Mesenchymal stem cell (in vitro differentiated cells and primary cell): Measurements from ENCODE around the gene CENPF.

Experiments used
- DNase-seq: peaks from one replicate; pipeline ENCODE4 v3.0.0-alpha.2; 2013
- H2AFZ ChIP-seq: one replicate; pipeline ENCODE4 v1.6.1; 2013; ENCODE audit warnings: low read depth, mild to moderate bottlenecking, control low read depth, inconsistent platforms, low read length, moderate library complexity
- H2AK5ac ChIP-seq: 2 replicates; pipeline ENCODE4 v1.6.1; 2013; ENCODE audit warnings: low read length, moderate library complexity, mild to moderate bottlenecking, inconsistent platforms; ENCODE audit not compliant: severe bottlenecking
- H2BK120ac ChIP-seq: one replicate; pipeline ENCODE4 v1.6.1; 2013; ENCODE audit warnings: low read depth, mild to moderate bottlenecking, inconsistent platforms, low read length, moderate library complexity
- H2BK12ac ChIP-seq, 2 experiments: one replicate each; pipeline ENCODE4 v1.6.1; 2013; ENCODE audit warnings: inconsistent platforms in 2 of 2, low read length in 2 of 2, mild to moderate bottlenecking in 2 of 2, moderate library complexity in 2 of 2, control low read depth in 1 of 2
- H2BK15ac ChIP-seq: one replicate; pipeline ENCODE4 v1.6.1; 2013; ENCODE audit warnings: mild to moderate bottlenecking, low read depth, inconsistent platforms; ENCODE audit not compliant: poor library complexity, severe bottlenecking
- H2BK5ac ChIP-seq: 2 replicates; pipeline ENCODE4 v1.6.1; 2013; ENCODE audit warnings: low read depth, mild to moderate bottlenecking, low read length, control low read depth, inconsistent platforms; ENCODE audit not compliant: poor library complexity, severe bottlenecking
- H3K14ac ChIP-seq, 2 experiments: one replicate each; pipeline ENCODE4 v1.6.1; 2013; ENCODE audit warnings: inconsistent platforms in 2 of 2, low read length in 2 of 2, control low read depth in 1 of 2, mild to moderate bottlenecking in 1 of 2, moderate library complexity in 1 of 2
- H3K18ac ChIP-seq, 2 experiments: one replicate each; pipeline ENCODE4 v1.6.1; 2013; ENCODE audit warnings: inconsistent platforms in 2 of 2, low read length in 2 of 2, control low read depth in 1 of 2, low read depth in 1 of 2, mild to moderate bottlenecking in 1 of 2
- H3K23ac ChIP-seq, 2 experiments: one replicate each; pipeline ENCODE4 v1.6.1; 2013; ENCODE audit warnings: inconsistent platforms in 2 of 2, low read length in 2 of 2, mild to moderate bottlenecking in 2 of 2, moderate library complexity in 2 of 2, control low read depth in 1 of 2
- H3K27ac ChIP-seq: 2 replicates; pipeline ENCODE4 v1.5.1; 2013; ENCODE audit warnings: mild to moderate bottlenecking, moderate library complexity, low read length, control low read depth, inconsistent platforms; ENCODE audit not compliant: poor library complexity, severe bottlenecking
- H3K27me3 ChIP-seq, 2 experiments: 2 replicates each; pipeline versions ENCODE4 v1.6.1 to v1.7.0; 2013; ENCODE audit warnings: low read length in 2 of 2, mild to moderate bottlenecking in 2 of 2, moderate library complexity in 2 of 2, control low read depth in 1 of 2, inconsistent platforms in 1 of 2; ENCODE audit not compliant: control insufficient read depth in 1 of 2, insufficient read depth in 1 of 2
- H3K36me3 ChIP-seq, 2 experiments: 2 replicates each; pipeline versions ENCODE4 v1.6.1 to v1.7.0; 2013; ENCODE audit warnings: low read length in 2 of 2, control low read depth in 1 of 2, inconsistent platforms in 1 of 2, low read depth in 1 of 2, mild to moderate bottlenecking in 1 of 2; ENCODE audit not compliant: insufficient read depth in 2 of 2, control insufficient read depth in 1 of 2
- H3K4ac ChIP-seq, 2 experiments: one replicate each; pipeline ENCODE4 v1.6.1; 2013; ENCODE audit warnings: inconsistent platforms in 2 of 2, low read length in 2 of 2, mild to moderate bottlenecking in 2 of 2, moderate library complexity in 2 of 2, control low read depth in 1 of 2, low read depth in 1 of 2
- H3K4me1 ChIP-seq: 2 replicates; pipeline ENCODE4 v1.6.1; 2013; ENCODE audit warnings: low read depth, low read length, control low read depth; ENCODE audit not compliant: control insufficient read depth, insufficient read depth
- H3K4me2 ChIP-seq: 2 replicates; pipeline ENCODE4 v1.6.1; 2013; ENCODE audit warnings: low read length, mild to moderate bottlenecking, inconsistent platforms; ENCODE audit not compliant: poor library complexity, severe bottlenecking
- H3K4me3 ChIP-seq, 2 experiments: 2 replicates each; pipeline versions ENCODE4 v1.5.1 to v1.7.0; 2013; ENCODE audit warnings: low read length in 2 of 2, mild to moderate bottlenecking in 2 of 2, control low read depth in 1 of 2, low read depth in 1 of 2; ENCODE audit not compliant: insufficient read depth in 1 of 2
- H3K79me1 ChIP-seq: replicated peaks from 2 replicates; pipeline ENCODE4 v1.6.1; 2013; ENCODE audit warnings: mild to moderate bottlenecking, control low read depth, low read length, inconsistent platforms; ENCODE audit not compliant: poor library complexity, severe bottlenecking
- H3K9ac ChIP-seq: 2 replicates; pipeline ENCODE4 v1.7.0; 2013; ENCODE audit warnings: mild to moderate bottlenecking, low read length, moderate library complexity
- H3K9me3 ChIP-seq: 2 replicates; pipeline ENCODE4 v1.7.0; 2013; ENCODE audit warnings: mild to moderate bottlenecking, low read length; ENCODE audit not compliant: control insufficient read depth
- H4K8ac ChIP-seq: one replicate; pipeline ENCODE4 v1.6.1; 2013; ENCODE audit warnings: inconsistent platforms, mild to moderate bottlenecking, low read length, moderate library complexity
- H4K91ac ChIP-seq: one replicate; pipeline ENCODE4 v1.6.1; 2013; ENCODE audit warnings: mild to moderate bottlenecking, low read length, inconsistent platforms
- WGBS: methylation state at CpG from one replicate; pipeline ENCODE4 v1.1.7; 2013; ENCODE audit warnings: mixed read lengths; 5-methylcytosine and 5-hydroxymethylcytosine counted together

CENPF gene

GRCh38 chr1:214677945-214678344, 75.0 kb downstream of the CENPF start:
- Histone ChIP-seq H3K79me1 (no peaks in the 10 kb centered on the region), H3K18ac (no peak overlapping the region), H3K9ac (no peak overlapping the region), H3K27ac (no peak overlapping the region), H2AK5ac (no peak overlapping the region), H2AFZ (no peak overlapping the region), H3K4me3 (no peak overlapping the region), H4K91ac (no peak overlapping the region), H3K36me3 (no peaks in the 10 kb centered on the region), H3K4ac (no peak overlapping the region), H3K14ac (no peak overlapping the region), H4K8ac (no peak overlapping the region), H2BK12ac (no peak overlapping the region), H2BK120ac (no peak overlapping the region), H2BK15ac (no peak overlapping the region), H3K27me3 (no peaks in the 10 kb centered on the region), H3K4me2 (no peak overlapping the region), H3K9me3 (no peaks in the 10 kb centered on the region), H3K4me1 (no peaks in the 10 kb centered on the region), H2BK5ac (no peak overlapping the region), H3K23ac (no peak overlapping the region)
- 96% methylated on average over 2 of the region's 2 CpGs for WGBS
- DNase-seq, result no peak

GRCh38 chr1:214678386-214678785, 75.4 kb downstream of the CENPF start:
- no peaks in the 10 kb centered on the region for H3K36me3 ChIP-seq
- no peak overlapping the region for H2BK5ac ChIP-seq
- H2BK12ac ChIP-seq, result no peak overlapping the region
- no peaks in the 10 kb centered on the region for H3K27me3 ChIP-seq
- H3K4ac ChIP-seq, result no peak overlapping the region
- H3K9ac ChIP-seq, result no peak overlapping the region
- no peaks in the 10 kb centered on the region for H3K9me3 ChIP-seq
- H3K18ac ChIP-seq, result no peak overlapping the region
- H3K23ac ChIP-seq, result no peak overlapping the region
- no peak overlapping the region for H3K14ac ChIP-seq
- H2BK120ac ChIP-seq, result no peak overlapping the region
- H2AK5ac ChIP-seq, result no peak overlapping the region
- DNase-seq, result no peak
- H2BK15ac ChIP-seq, result no peak overlapping the region
- no peak overlapping the region for H3K27ac ChIP-seq
- H3K4me3 ChIP-seq, result no peak overlapping the region
- no peak overlapping the region for H4K8ac ChIP-seq
- no peak overlapping the region for H3K4me2 ChIP-seq
- H3K79me1 ChIP-seq, result no peaks in the 10 kb centered on the region
- H2AFZ ChIP-seq, result no peak overlapping the region
- H3K4me1 ChIP-seq, result no peaks in the 10 kb centered on the region
- H4K91ac ChIP-seq, result no peak overlapping the region
- 98% methylated on average over 1 of the region's 2 CpGs for WGBS

- H3K23ac ChIP-seq, result no peak overlapping the region
- no peak overlapping the region for H2BK120ac ChIP-seq
- H3K14ac ChIP-seq, result no peak overlapping the region
- WGBS, result 79% methylated on average over 3 of the region's 3 CpGs
- H4K8ac ChIP-seq, result no peak overlapping the region
- no peak overlapping the region for H3K4me2 ChIP-seq
- H3K4ac ChIP-seq, result no peak overlapping the region
- H3K9me3 ChIP-seq, result no peaks in the 10 kb centered on the region
- H2BK15ac ChIP-seq, result no peak overlapping the region
- no peaks in the 10 kb centered on the region for H3K4me1 ChIP-seq
- H3K4me3 ChIP-seq, result no peak overlapping the region
- H3K79me1 ChIP-seq, result no peaks in the 10 kb centered on the region
- no peaks in the 10 kb centered on the region for H3K27me3 ChIP-seq
- no peak overlapping the region for H4K91ac ChIP-seq
- no peak overlapping the region for H3K9ac ChIP-seq
- no peak overlapping the region for H3K27ac ChIP-seq
- no peak for DNase-seq
- no peaks in the 10 kb centered on the region for H3K36me3 ChIP-seq
- H3K18ac ChIP-seq, result no peak overlapping the region
- no peak overlapping the region for H2BK5ac ChIP-seq
- H2BK12ac ChIP-seq, result no peak overlapping the region
- H2AFZ ChIP-seq, result no peak overlapping the region
- no peak overlapping the region for H2AK5ac ChIP-seq
Measured at GRCh38 chr1:214683621-214684020, 80.6 kb downstream of the CENPF start.

GRCh38 chr1:214685906-214686305, 82.9 kb downstream of the CENPF start:
- H3K9ac ChIP-seq, result no peak overlapping the region
- no peaks in the 10 kb centered on the region for H3K4me1 ChIP-seq
- no peak overlapping the region for H4K8ac ChIP-seq
- H3K4ac ChIP-seq, result no peak overlapping the region
- no peak for DNase-seq
- H4K91ac ChIP-seq, result no peak overlapping the region
- no peak overlapping the region for H2BK12ac ChIP-seq
- 95% methylated on average over 3 of the region's 3 CpGs for WGBS
- no peak overlapping the region for H3K4me2 ChIP-seq
- no peak overlapping the region for H3K27ac ChIP-seq
- no peak overlapping the region for H3K18ac ChIP-seq
- no peak overlapping the region for H3K4me3 ChIP-seq
- no peak overlapping the region for H2BK5ac ChIP-seq
- H3K27me3 ChIP-seq, result no peaks in the 10 kb centered on the region
- H2BK120ac ChIP-seq, result no peak overlapping the region
- no peak overlapping the region for H2AFZ ChIP-seq
- no peak overlapping the region for H3K23ac ChIP-seq
- H3K14ac ChIP-seq, result no peak overlapping the region
- H3K36me3 ChIP-seq, result no peaks in the 10 kb centered on the region
- H2AK5ac ChIP-seq, result no peak overlapping the region
- H3K9me3 ChIP-seq, result no peaks in the 10 kb centered on the region
- H3K79me1 ChIP-seq, result no peaks in the 10 kb centered on the region
- no peak overlapping the region for H2BK15ac ChIP-seq
